GM18909 (cell line): ENCODE results near the gene EXOC2.
"Not testable (repeated sequence)": the region's sequence is repeated elsewhere in the genome, so short reads cannot be mapped to it uniquely, and the experiment has no call there.

ENCODE experiments used
- ATAC-seq: cut with Tn5 transposase; IDR thresholded peaks from one replicate; pipeline ENCODE4 v1.9.1; 2021; ENCODE audit warnings: mild to moderate bottlenecking; ENCODE audit not compliant: unreplicated experiment, poor library complexity

Gene EXOC2

GRCh38 chr6:683742-684440, 9.0 kb downstream of the EXOC2 start:
- ATAC-seq, result peak; percentile 37

GRCh38 chr6:680666-681340, 12.1 kb downstream of the EXOC2 start:
- ATAC-seq, result no peak

GRCh38 chr6:680251-680650, 12.7 kb downstream of the EXOC2 start:
- no peak for ATAC-seq

GRCh38 chr6:679282-679681, 13.7 kb downstream of the EXOC2 start:
- ATAC-seq, result no peak

GRCh38 chr6:678520-678919, 14.4 kb downstream of the EXOC2 start:
- no peak for ATAC-seq

GRCh38 chr6:677919-678318, 15.0 kb downstream of the EXOC2 start:
- ATAC-seq, result no peak

- ATAC-seq, result no peak
Measured at GRCh38 chr6:674956-675355, 18.0 kb downstream of the EXOC2 start.

- ATAC-seq, result no peak
Measured at GRCh38 chr6:674406-674805, 18.5 kb downstream of the EXOC2 start.

- no peak for ATAC-seq
Measured at GRCh38 chr6:667253-667927, 25.5 kb downstream of the EXOC2 start.

- ATAC-seq, result no peak
Measured at GRCh38 chr6:665403-666267, 27.3 kb downstream of the EXOC2 start.

GRCh38 chr6:663788-664187, 29.2 kb downstream of the EXOC2 start:
- not testable (repeated sequence) for ATAC-seq

GRCh38 chr6:659716-660581, 33.0 kb downstream of the EXOC2 start:
- no peak for ATAC-seq

- no peak for ATAC-seq
Measured at GRCh38 chr6:658244-658643, 34.7 kb downstream of the EXOC2 start.

GRCh38 chr6:657743-658142, 35.2 kb downstream of the EXOC2 start:
- no peak for ATAC-seq

- ATAC-seq, result no peak
Measured at GRCh38 chr6:656460-657252, 36.3 kb downstream of the EXOC2 start, which contains the start of gene HUS1B. HUS1B (minus strand) TSS chr6:657100; CDS start chr6:656944, 156 bp downstream.

GRCh38 chr6:654136-654535, 38.8 kb downstream of the EXOC2 start:
- ATAC-seq, result no peak

GRCh38 chr6:652865-653264, 40.1 kb downstream of the EXOC2 start:
- ATAC-seq, result no peak

GRCh38 chr6:650098-650497, 42.8 kb downstream of the EXOC2 start:
- ATAC-seq, result no peak

GRCh38 chr6:642805-643204, 50.1 kb downstream of the EXOC2 start:
- no peak for ATAC-seq
